ENCODE measurements around the gene DAD1. TPM values are rescaled to one million over a fixed set of nuclear protein-coding genes. Genes with fewer than 3 reads are reported as not detected.

Gene DAD1
- total and polyA plus RNA-seq, 2 of the 8 experiments (the other 6 are each of a cell fraction or from before 2014, with no cell fraction given) = 131 to 440 TPM

- FAIRE-seq (no peak), DNase-seq (ENCODE audit: low read depth in 1 of 2, low spot score in 2 of 2) (no peak)
- no peaks in the 10 kb centered on the region for H3K27me3 ChIP-seq (replicated peaks in 1 of 4; ENCODE audit: control insufficient read depth in 3 of 4, extremely low read depth in 1 of 4, insufficient read depth in 3 of 4, low read length in 3 of 4)
- no peaks in the 10 kb centered on the region for H3K4me1 ChIP-seq (replicated peaks in 1 of 4; ENCODE audit: control insufficient read depth in 3 of 4, insufficient read depth in 4 of 4, low read length in 3 of 4)
- no peak overlapping the region for H2AFZ ChIP-seq (ENCODE audit: low read length)
- H3K27ac ChIP-seq (ENCODE audit: low read depth, low read length) = no peak overlapping the region
- no peak overlapping the region for H3K23ac ChIP-seq (ENCODE audit: insufficient read length)
- WGBS, 2 experiments (ENCODE audit: extremely low coverage in 1 of 2, insufficient coverage in 1 of 2, insufficient read length in 1 of 2, insufficient replicate concordance in 2 of 2, low coverage in 1 of 2, low lambda C conversion rate in 2 of 2, missing lambda C conversion rate in 1 of 2) = 94% methylated on average over 2 of the region's 2 CpGs; no CpG with 5 or more reads in 1 of the 2 experiments
- 0 out of 8 replicates have a peak, but pooled peaks cover 0 to 2% (median 0%) of the 10 kb centered on the region in 4 experiments for H3K36me3 ChIP-seq (ENCODE audit: control insufficient read depth in 2 of 4, insufficient read depth in 4 of 4, low read length in 3 of 4)
- no peak overlapping the region for H4K8ac ChIP-seq (ENCODE audit: extremely low read depth, insufficient read depth, low read length)
- peaks cover 8% of the 10 kb centered on the region for H3K79me1 ChIP-seq (ENCODE audit: low read depth, low read length)
- no peak overlapping the region for H2BK20ac ChIP-seq (ENCODE audit: low read length)
- no peak overlapping the region for H2BK15ac ChIP-seq (ENCODE audit: low read length)
- peaks cover 5 to 60% of the 10 kb centered on the region in 2 experiments for H3K79me2 ChIP-seq (ENCODE audit: control insufficient read depth in 1 of 2, insufficient read depth in 2 of 2, low read length in 2 of 2)
- H3K9me3 ChIP-seq (ENCODE audit: insufficient read depth in 2 of 2, low read depth in 1 of 2, low read length in 1 of 2) = no peaks in the 10 kb centered on the region
- no peak overlapping the region for H2BK12ac ChIP-seq (ENCODE audit: low read depth, low read length)
- no peak overlapping the region for H3K14ac ChIP-seq (ENCODE audit: insufficient read length)
- ChIA-PET POLR2A (ENCODE audit: partially characterized antibody) (interaction anchor here (0.8 to 1.5 kb wide), 3 partner anchors 10 to 24 kb away, joined by 3 to 5 read pairs (median 4); no protein-coding TSS in a partner anchor), CTCF (ENCODE audit: partially characterized antibody) (interaction anchor here (3.6 kb wide), 1 partner anchor 10 kb away, joined by 21 read pairs; no protein-coding TSS in a partner anchor)
- H3K4ac ChIP-seq (replicated peaks; ENCODE audit: insufficient read length, low read depth, low read length) = no peak overlapping the region
- H2BK5ac ChIP-seq (ENCODE audit: low read depth, low read length) = no peak overlapping the region
- H4K91ac ChIP-seq (replicated peaks; ENCODE audit: insufficient read length, low read length) = no peak overlapping the region
- no peaks in the 10 kb centered on the region for H3K23me2 ChIP-seq (ENCODE audit: low read depth, low read length)
- H3K9ac ChIP-seq (replicated peaks in 1 of 4; ENCODE audit: extremely low read depth in 1 of 4, low read depth in 3 of 4, low read length in 3 of 4) = no peak overlapping the region
- peaks cover 0 to 3% of the 10 kb centered on the region in 2 experiments for H4K20me1 ChIP-seq (replicated peaks in 1 of 2; ENCODE audit: control insufficient read depth in 1 of 2, insufficient read depth in 2 of 2, low read length in 2 of 2)
- no peak overlapping the region for H3K18ac ChIP-seq (ENCODE audit: extremely low read depth, low read length)
- no peak overlapping the region for H4K5ac ChIP-seq (ENCODE audit: insufficient read length, low read depth, low read length)
- H3K4me2 ChIP-seq (ENCODE audit: insufficient read depth in 1 of 2, low read depth in 2 of 2, low read length in 2 of 2) = no peak overlapping the region
- no peak overlapping the region for H2AK5ac ChIP-seq (ENCODE audit: low read depth, low read length)
- no peak overlapping the region for H2BK120ac ChIP-seq (replicated peaks; ENCODE audit: low read depth, low read length)
- no peak overlapping the region for H3K4me3 ChIP-seq (ENCODE audit: extremely low read depth in 1 of 4, insufficient read depth in 2 of 4, low read depth in 3 of 4, low read length in 4 of 4)
- H3K56ac ChIP-seq (replicated peaks; ENCODE audit: insufficient read length, low read depth, low read length) = no peak overlapping the region
- TF ChIP-seq HDAC2 (IDR thresholded peaks at IDR 0.05; ENCODE audit: borderline replicate concordance in 1 of 2, low read depth in 2 of 2, low read length in 2 of 2) = no peak
- no peak for TF ChIP-seq SUZ12 (IDR thresholded peaks at IDR 0.05; ENCODE audit: low read length)
Measured at GRCh38 chr14:22580625-22581024, 8.4 kb downstream of the DAD1 start.
